ENCODE results near the gene MAP3K13.

The MAP3K13 gene

DNA sequence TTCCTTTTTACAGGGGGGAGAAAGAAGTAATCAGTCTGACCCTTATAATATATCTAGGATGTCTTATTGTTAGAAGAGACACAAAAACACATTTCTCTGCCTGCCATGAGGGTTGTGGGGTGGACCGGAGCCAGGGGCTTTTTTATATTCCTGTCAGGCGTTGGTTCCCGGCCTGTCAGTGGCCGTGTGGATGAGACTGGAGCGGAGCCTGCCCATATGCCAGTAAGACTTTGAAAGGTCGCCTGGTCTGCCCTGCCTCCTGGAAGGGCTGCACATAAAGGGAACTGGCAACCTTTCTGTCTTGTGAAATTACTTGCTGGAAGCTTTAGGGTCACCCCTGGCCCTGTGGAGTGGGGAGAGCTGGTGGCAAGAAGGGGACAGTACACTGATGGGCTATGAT is 34.7 kb downstream of the MAP3K13 start:
- DNase-seq (ENCODE audit: low read depth), result no peak
- no peak overlapping the region for H3K4me3 ChIP-seq (ENCODE audit: low read length)
- TF ChIP-seq, protein P1, sequence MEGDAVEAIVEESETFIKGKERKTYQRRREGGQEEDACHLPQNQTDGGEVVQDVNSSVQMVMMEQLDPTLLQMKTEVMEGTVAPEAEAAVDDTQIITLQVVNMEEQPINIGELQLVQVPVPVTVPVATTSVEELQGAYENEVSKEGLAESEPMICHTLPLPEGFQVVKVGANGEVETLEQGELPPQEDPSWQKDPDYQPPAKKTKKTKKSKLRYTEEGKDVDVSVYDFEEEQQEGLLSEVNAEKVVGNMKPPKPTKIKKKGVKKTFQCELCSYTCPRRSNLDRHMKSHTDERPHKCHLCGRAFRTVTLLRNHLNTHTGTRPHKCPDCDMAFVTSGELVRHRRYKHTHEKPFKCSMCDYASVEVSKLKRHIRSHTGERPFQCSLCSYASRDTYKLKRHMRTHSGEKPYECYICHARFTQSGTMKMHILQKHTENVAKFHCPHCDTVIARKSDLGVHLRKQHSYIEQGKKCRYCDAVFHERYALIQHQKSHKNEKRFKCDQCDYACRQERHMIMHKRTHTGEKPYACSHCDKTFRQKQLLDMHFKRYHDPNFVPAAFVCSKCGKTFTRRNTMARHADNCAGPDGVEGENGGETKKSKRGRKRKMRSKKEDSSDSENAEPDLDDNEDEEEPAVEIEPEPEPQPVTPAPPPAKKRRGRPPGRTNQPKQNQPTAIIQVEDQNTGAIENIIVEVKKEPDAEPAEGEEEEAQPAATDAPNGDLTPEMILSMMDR (IDR thresholded peaks at IDR 0.05; ENCODE audit: insufficient read depth, low read depth, low read length, missing control alignments), result no peak

DNA sequence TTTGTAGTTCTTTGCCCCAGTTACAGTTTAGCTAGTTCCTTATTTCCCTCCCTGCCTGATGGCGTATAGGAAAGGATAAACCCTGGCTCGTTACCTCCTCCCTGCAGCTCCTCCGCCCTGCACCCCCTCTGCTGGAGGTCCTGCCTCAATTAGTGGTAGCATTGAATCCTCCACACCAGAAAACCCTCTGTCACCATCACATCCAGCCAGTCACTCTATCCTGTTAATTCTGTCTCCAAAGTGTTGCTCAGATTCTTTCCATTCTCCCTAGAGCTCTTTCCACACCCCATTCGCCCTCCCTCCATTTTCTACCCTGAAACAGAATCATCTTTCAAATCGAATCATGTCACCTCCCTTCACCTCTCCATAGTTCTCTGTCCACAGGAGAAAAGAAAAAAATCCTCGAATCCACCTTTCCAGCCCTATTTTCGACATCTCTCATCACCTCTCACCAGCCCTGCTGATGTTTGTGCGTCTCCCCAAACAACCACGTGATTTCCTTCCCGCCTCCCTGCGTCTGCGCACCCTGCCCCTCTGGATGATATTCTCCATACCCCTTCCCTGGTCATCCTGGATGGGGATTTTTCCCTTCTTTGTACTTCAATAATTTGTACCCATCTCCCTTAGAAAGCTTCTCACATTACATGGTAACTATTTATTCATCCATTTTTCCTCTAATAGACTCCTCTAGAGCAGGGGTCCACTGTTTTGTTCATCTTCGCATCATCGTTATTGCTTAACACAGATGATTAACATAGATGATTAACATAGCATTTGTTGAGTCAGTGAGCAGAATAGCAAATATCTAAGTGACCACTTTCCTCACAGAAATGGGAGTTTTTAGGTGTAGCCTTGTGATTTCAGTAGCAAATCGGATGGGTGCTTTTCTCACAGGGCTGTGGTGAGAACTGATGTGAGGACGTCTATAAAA is 37.1 kb downstream of the MAP3K13 start:
- TF ChIP-seq, protein P1 (IDR thresholded peaks at IDR 0.05; ENCODE audit: insufficient read depth, low read depth, low read length, missing control alignments), result no peak
- no peak overlapping the region for H3K4me3 ChIP-seq (ENCODE audit: low read length)
- peak; percentile 71 for DNase-seq (ENCODE audit: low read depth)

DNA sequence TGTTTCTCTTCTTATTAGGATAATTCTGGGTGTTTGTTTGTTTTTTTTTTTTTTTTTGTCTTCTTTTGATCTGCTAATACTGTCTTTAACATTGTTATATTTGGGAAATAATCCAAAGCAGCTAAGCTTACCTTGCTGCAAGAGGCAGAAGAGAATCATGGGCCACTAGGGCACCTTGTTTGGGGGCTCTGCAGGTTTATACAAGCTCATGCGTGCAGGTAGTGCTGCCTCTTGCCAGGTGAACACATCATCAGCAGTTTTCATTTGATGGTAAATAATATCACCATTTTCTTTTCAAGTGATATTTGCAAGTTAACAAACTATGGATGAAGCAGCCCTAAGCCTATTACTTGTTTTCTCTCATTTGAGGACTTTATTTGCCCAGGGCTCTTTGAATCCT is 37.9 kb downstream of the MAP3K13 start:
- DNase-seq (ENCODE audit: low read depth), result peak; percentile 68
- H3K4me3 ChIP-seq (ENCODE audit: low read length), result no peak overlapping the region
- TF ChIP-seq, protein P1 (IDR thresholded peaks at IDR 0.05; ENCODE audit: insufficient read depth, low read depth, low read length, missing control alignments), result no peak

DNA sequence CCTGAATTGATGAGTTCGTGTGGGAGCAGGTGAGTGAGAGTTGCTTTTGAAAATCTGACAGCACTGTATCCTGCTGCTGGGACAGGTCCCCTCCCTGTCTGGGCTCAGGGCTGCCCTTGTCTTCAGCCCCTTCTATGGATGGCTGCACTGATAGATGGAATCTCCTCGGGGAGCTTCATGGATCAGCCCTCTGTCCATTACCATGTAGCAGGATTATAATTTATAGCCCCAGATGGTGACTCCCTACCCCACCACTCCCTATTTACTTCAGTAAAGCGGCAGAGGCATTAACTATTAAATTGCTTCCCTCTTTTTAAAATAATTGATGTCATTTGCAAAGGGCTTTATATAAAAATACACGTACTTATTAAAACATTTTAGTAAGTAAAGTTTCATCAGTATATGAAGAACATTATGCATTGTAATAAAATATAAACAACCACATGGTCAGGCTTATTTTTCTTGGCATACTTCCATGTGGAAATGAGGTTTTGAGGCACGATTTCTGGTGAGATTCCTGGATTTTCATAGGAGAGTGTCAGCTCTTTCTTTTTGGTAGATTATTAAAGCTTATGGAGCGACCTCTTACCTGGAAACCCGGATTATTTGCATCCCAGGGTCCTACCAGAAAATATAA is 38.5 kb downstream of the MAP3K13 start:
- DNase-seq (ENCODE audit: low read depth), result no peak
- TF ChIP-seq, protein P1 (IDR thresholded peaks at IDR 0.05; ENCODE audit: insufficient read depth, low read depth, low read length, missing control alignments), result no peak
- H3K4me3 ChIP-seq (ENCODE audit: low read length), result no peak overlapping the region

DNA sequence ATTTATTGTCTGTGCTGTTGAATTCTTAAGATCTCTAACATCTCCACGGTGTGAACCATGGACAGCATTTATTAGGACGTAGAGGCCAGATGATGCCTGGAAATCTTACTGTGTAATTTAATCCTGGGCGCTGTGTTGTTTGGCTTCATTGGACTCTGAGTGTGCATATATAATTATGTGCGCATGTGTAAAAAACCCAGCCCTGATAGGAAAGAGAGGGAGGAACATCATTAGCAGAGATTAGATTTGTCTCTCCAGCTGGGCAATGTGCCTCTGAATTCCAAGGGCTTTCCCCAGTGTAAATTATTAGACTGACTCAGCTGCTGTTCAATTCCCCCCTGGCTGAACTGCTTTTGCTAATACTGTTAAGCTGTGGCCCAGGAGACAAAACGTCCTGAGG is 39.6 kb downstream of the MAP3K13 start:
- no peak for DNase-seq (ENCODE audit: low read depth)
- no peak overlapping the region for H3K4me3 ChIP-seq (ENCODE audit: low read length)
- TF ChIP-seq, protein P1 (IDR thresholded peaks at IDR 0.05; ENCODE audit: insufficient read depth, low read depth, low read length, missing control alignments), result no peak

DNA sequence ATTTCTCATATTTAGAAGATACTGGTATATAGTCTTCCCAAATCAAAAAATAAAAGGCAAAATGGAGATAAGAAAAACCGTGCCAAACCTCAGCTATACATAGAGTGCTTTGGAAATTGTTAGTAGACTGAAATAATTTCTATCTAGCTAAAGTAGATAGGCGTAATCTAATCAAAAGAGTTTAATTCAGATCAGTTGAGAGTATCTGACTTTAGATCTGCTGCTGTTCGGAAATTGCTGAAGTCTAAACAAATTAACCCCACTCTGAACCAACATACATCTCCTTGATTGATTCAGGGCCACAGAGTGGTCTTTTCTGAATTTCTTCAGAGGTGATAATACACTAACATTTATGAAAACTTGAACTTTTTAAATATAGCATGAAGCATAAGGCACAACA is 40.1 kb downstream of the MAP3K13 start:
- TF ChIP-seq, protein P1 (IDR thresholded peaks at IDR 0.05; ENCODE audit: insufficient read depth, low read depth, low read length, missing control alignments), result no peak
- H3K4me3 ChIP-seq (ENCODE audit: low read length), result no peak overlapping the region
- no peak for DNase-seq (ENCODE audit: low read depth)

Data from epithelial cell of esophagus (primary cell).